NT2/D1 (cell line): ENCODE data around the gene SUN5.

Experiments
- SUZ12 ChIP-seq: IDR thresholded peaks from 2 replicates; pipeline ENCODE4 v1.6.1; 2011; ENCODE audit not compliant: insufficient read length, insufficient read depth; ENCODE audit errors: extremely low read depth
- ZNF274 ChIP-seq: IDR thresholded peaks from 2 replicates; pipeline ENCODE4 v1.6.1; 2011; ENCODE audit warnings: mild to moderate bottlenecking, low read depth, low read length

DNA sequence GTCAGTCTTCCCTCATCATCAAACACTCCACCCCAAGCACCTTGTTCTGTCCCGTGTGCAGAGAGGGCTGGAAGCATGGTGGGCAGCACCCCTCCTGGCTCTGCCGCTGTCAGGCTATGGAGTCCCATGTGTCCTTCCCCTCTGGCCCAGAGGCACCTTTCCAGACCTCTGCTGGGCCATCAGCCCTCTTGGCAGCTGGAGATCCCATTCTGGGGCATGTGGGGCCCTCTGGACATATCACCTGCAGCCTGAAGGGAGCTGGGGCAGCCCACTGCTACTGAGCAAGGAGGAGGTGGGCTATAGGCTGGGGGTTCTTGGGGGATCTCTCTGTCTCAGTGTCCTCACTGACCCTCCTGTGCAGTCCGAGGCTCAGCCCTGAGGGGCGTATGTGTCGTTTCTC is 42.2 kb downstream of the SUN5 start:
- TF ChIP-seq SUZ12 (no peak), ZNF274 (no peak)
